Stimulated activated CD4-positive, alpha-beta T cell treated with anti-CD3 and anti-CD28 coated beads, TNF-alpha, amount 100 ng/mL, for 48 hours (primary cell): ENCODE measurements around the gene MYOD1.
A peak's percentile ranks its signal among the peaks of the same experiment; 100 is the strongest.

ENCODE experiments used
- DNase-seq, 3 donors: peaks; one replicate each; pipeline ENCODE4 v3.0.0-alpha.2; 2020; ENCODE audit warnings: low read depth in 3 of 3

The MYOD1 gene

GRCh38 chr11:17702876-17703275 is 16.5 kb upstream of the MYOD1 start:
- no peak for DNase-seq

- DNase-seq = no peak
Measured at GRCh38 chr11:17703951-17704350, 15.4 kb upstream of the MYOD1 start.

- no peak for DNase-seq
Measured at GRCh38 chr11:17707830-17708229, 11.5 kb upstream of the MYOD1 start.

- DNase-seq = no peak
Measured at GRCh38 chr11:17711836-17712235, 7.5 kb upstream of the MYOD1 start.

GRCh38 chr11:17713851-17714250 is 5.5 kb upstream of the MYOD1 start:
- DNase-seq = no peak

- DNase-seq = no peak
Measured at GRCh38 chr11:17714356-17714854, 5.0 kb upstream of the MYOD1 start.

- no peak for DNase-seq
Measured at GRCh38 chr11:17714870-17715269, 4.5 kb upstream of the MYOD1 start.

- no peak for DNase-seq
Measured at GRCh38 chr11:17716807-17717206, 2.6 kb upstream of the MYOD1 start.

- no peak for DNase-seq
Measured at GRCh38 chr11:17718015-17718414, 1.4 kb upstream of the MYOD1 start.

- DNase-seq = no peak
Measured at GRCh38 chr11:17718510-17718962, 835 bp upstream of the MYOD1 start.

GRCh38 chr11:17719938-17720795 is 796 bp downstream of the MYOD1 start:
- DNase-seq = no peak

- DNase-seq = no peak
Measured at GRCh38 chr11:17720796-17721171, 1.4 kb downstream of the MYOD1 start.

GRCh38 chr11:17721242-17721999 is 2.0 kb downstream of the MYOD1 start:
- no peak for DNase-seq

- no peak for DNase-seq
Measured at GRCh38 chr11:17722000-17722643, 2.8 kb downstream of the MYOD1 start.

GRCh38 chr11:17724020-17724908 is 4.9 kb downstream of the MYOD1 start:
- no peak for DNase-seq

GRCh38 chr11:17725174-17725573 is 5.8 kb downstream of the MYOD1 start:
- DNase-seq = no peak

GRCh38 chr11:17730137-17730536 is 10.8 kb downstream of the MYOD1 start:
- no peak for DNase-seq

- DNase-seq = peak; percentile 45 to 63 (median 48)
Measured at GRCh38 chr11:17730608-17731462, 11.5 kb downstream of the MYOD1 start.

GRCh38 chr11:17733261-17733660 is 13.9 kb downstream of the MYOD1 start:
- no peak for DNase-seq

- no peak for DNase-seq
Measured at GRCh38 chr11:17734418-17734911, 15.1 kb downstream of the MYOD1 start, which contains the start of gene KCNC1. TSS of gene KCNC1 (plus strand) at chr11:17734781. CDS start at chr11:17736003, 1,222 bp downstream.
